GM12878 (cell line): Measurements from ENCODE around the gene PAM. TPM values are rescaled to one million over a fixed set of nuclear protein-coding genes. Genes with fewer than 3 reads are reported as not detected.

Experiments
- ATAC-seq: fragments of 200-7000 bp; cut with Tn5 transposase; 3 replicates; pipeline ENCODE4 v1.9.1; 2020; ENCODE audit warnings: mild to moderate bottlenecking, moderate library complexity
- BruUV-seq: library from RNA; stranded (reverse); fragments of 400-500 nt; replicated peaks from 2 replicates; lab custom pipeline; 2021; lab: Mats Ljungman, UMichigan
- CTCF ChIA-PET: fragments of 300-600 bp; sonication (Branson Sonifier 250); formaldehyde crosslinking; extraction: SDS; loops from one replicate; lab custom pipeline; 2021; ENCODE audit warnings: inconsistent platforms; lab: Yijun Ruan, JAX
- POLR2A ChIA-PET: fragments of 350-600 bp; formaldehyde crosslinking; extraction: SDS; loops from one replicate; lab custom pipeline; 2021; ENCODE audit warnings: inconsistent platforms; lab: Charles Lee
- RAD21 ChIA-PET: fragments of 300-600 bp; sonication (Branson Sonifier 250); formaldehyde crosslinking; loops from one replicate; lab custom pipeline; 2023; ENCODE audit warnings: antibody characterized with exemption; ENCODE audit not compliant: unreplicated experiment; lab: Charles Lee
- SMC1A ChIA-PET: fragments of 300-600 bp; sonication (Branson Sonifier 250); formaldehyde crosslinking; loops from one replicate; lab custom pipeline; 2023; ENCODE audit not compliant: unreplicated experiment, uncharacterized antibody; lab: Charles Lee
- DNase-seq: peaks from one replicate; pipeline ENCODE4 v3.0.0-alpha.2; 2011; ENCODE audit warnings: low read depth, low spot score
- FAIRE-seq: peaks from 3 replicates; lab custom pipeline; 2011; peaks lifted over from hg19 to GRCh38; lab: Jason Lieb, UNC
- H2AFZ ChIP-seq: 2 replicates; pipeline ENCODE4 v1.6.0; 2011; ENCODE audit warnings: low read depth, low read length, control low read depth; ENCODE audit not compliant: control insufficient read depth
- H3K27ac ChIP-seq: 2 replicates; pipeline ENCODE4 v1.5.1; 2011; ENCODE audit warnings: control low read depth; ENCODE audit not compliant: control insufficient read depth, insufficient read depth
- H3K27me3 ChIP-seq, 2 experiments: replicated peaks in 1 of 2; 2 replicates each; pipeline versions ENCODE4 v1.6.0 to v1.6.1; 2011; ENCODE audit warnings: low read length in 1 of 2; ENCODE audit not compliant: control insufficient read depth in 2 of 2, insufficient read depth in 2 of 2
- H3K36me3 ChIP-seq, 2 experiments: 2 replicates each; pipeline ENCODE4 v1.5.1; 2011; ENCODE audit warnings: low read length in 1 of 2; ENCODE audit not compliant: control insufficient read depth in 2 of 2, insufficient read depth in 2 of 2
- H3K4me1 ChIP-seq: 2 replicates; pipeline ENCODE4 v1.6.1; 2011; ENCODE audit warnings: mild to moderate bottlenecking, low read length, moderate library complexity, mixed read lengths; ENCODE audit not compliant: control insufficient read depth, insufficient read depth
- H3K4me2 ChIP-seq: 2 replicates; pipeline ENCODE4 v1.6.0; 2011; ENCODE audit warnings: control low read depth; ENCODE audit not compliant: control insufficient read depth, insufficient read depth
- H3K4me3 ChIP-seq: fragments of 200-600 bp; sonication (generic); 2 replicates; pipeline ENCODE4 v1.5.1; 2016
- H3K79me2 ChIP-seq: 2 replicates; pipeline ENCODE4 v1.6.0; 2011; ENCODE audit warnings: low read length; ENCODE audit not compliant: control insufficient read depth, insufficient read depth
- H3K9ac ChIP-seq: 2 replicates; pipeline ENCODE4 v1.8.0; 2011; ENCODE audit warnings: low read length, control low read depth, mixed read lengths; ENCODE audit not compliant: control insufficient read depth, insufficient read depth
- H3K9me3 ChIP-seq: replicated peaks from 3 replicates; pipeline ENCODE4 v1.5.1; 2011; ENCODE audit warnings: mild to moderate bottlenecking, low read length; ENCODE audit not compliant: control insufficient read depth, insufficient read depth
- H4K20me1 ChIP-seq: 2 replicates; pipeline ENCODE4 v1.6.0; 2011; ENCODE audit not compliant: control insufficient read depth, insufficient read depth
- BRCA1 ChIP-seq: IDR thresholded peaks from 2 replicates; pipeline ENCODE4 v1.6.1; 2011; ENCODE audit warnings: low read depth, low read length, improper control_type of control experiment
- CHD2 ChIP-seq: IDR thresholded peaks from 2 replicates; pipeline ENCODE4 v1.6.1; 2011; ENCODE audit warnings: low read depth, low read length, improper control_type of control experiment, borderline replicate concordance
- EZH2 ChIP-seq: IDR thresholded peaks from 2 replicates; pipeline ENCODE4 v1.6.1; 2012; ENCODE audit warnings: low read depth, mild to moderate bottlenecking, control low read depth, inconsistent platforms, low read length, borderline replicate concordance; ENCODE audit not compliant: control insufficient read depth
- FOS ChIP-seq: IDR thresholded peaks from 3 replicates; pipeline ENCODE4 v1.6.1; 2011; ENCODE audit warnings: borderline replicate concordance; ENCODE audit not compliant: insufficient read length; ENCODE audit errors: extremely low read depth
- MAX ChIP-seq: IDR thresholded peaks from 2 replicates; pipeline ENCODE4 v1.6.1; 2012; ENCODE audit warnings: low read depth, low read length, improper control_type of control experiment
- MEF2B ChIP-seq: fragments of 450-650 bp; IDR thresholded peaks from 2 replicates; pipeline ENCODE4 v1.6.1; 2018; ENCODE audit warnings: mild to moderate bottlenecking, moderate library complexity; ENCODE audit not compliant: partially characterized antibody, poor library complexity, severe bottlenecking
- MTA3 ChIP-seq: IDR thresholded peaks from 2 replicates; pipeline ENCODE4 v1.6.1; 2012; ENCODE audit warnings: low read length, inconsistent platforms, borderline replicate concordance
- NR2C2 ChIP-seq: IDR thresholded peaks from 2 replicates; pipeline ENCODE4 v1.6.1; 2011; ENCODE audit warnings: borderline replicate concordance, low read depth; ENCODE audit not compliant: control insufficient read depth, insufficient read length
- RB1 ChIP-seq: fragments of 450-650 bp; formaldehyde crosslinking; IDR thresholded peaks from 2 replicates; pipeline ENCODE4 v1.6.1; 2017; ENCODE audit warnings: mild to moderate bottlenecking, borderline replicate concordance
- SIX5 ChIP-seq: IDR thresholded peaks from 2 replicates; pipeline ENCODE4 v1.6.1; 2011; ENCODE audit warnings: mild to moderate bottlenecking, low read depth, low read length, moderate library complexity; ENCODE audit not compliant: severe bottlenecking
- USF2 ChIP-seq: IDR thresholded peaks from 2 replicates; pipeline ENCODE4 v1.6.1; 2011; ENCODE audit warnings: low read depth, low read length, improper control_type of control experiment, borderline replicate concordance
- ZNF24 ChIP-seq: fragments of 450-650 bp; IDR thresholded peaks from 2 replicates; pipeline ENCODE4 v1.6.1; 2017; ENCODE audit warnings: antibody characterized with exemption, mild to moderate bottlenecking
- WGBS: methylation state at CpG from one replicate; pipeline ENCODE4 v1.1.6; 2016; ENCODE audit warnings: low lambda C conversion rate; ENCODE audit not compliant: insufficient replicate concordance, insufficient coverage; ENCODE audit errors: missing lambda C conversion rate; 5-methylcytosine and 5-hydroxymethylcytosine counted together
- in situ Hi-C: fragments of 300-500 bp; cut with MboI; formaldehyde crosslinking; loops from 9 replicates; pipeline ENCODE4 v1.14.3; 2018; ENCODE audit warnings: mixed read lengths
- intact Hi-C: fragments of 100-400 bp; cut with micrococcal nuclease; formaldehyde crosslinking; loops from one replicate; pipeline ENCODE4 v1.14.2; 2022; ENCODE audit not compliant: unreplicated experiment
- polyA plus RNA-seq, 11 experiments: library from polyadenylated mRNA; depleted of rRNA in 4 of 11; unstranded in 6 of 11; stranded (reverse) in 5 of 11; fragments of >200 nt; fragmentation: Nextera tagmentation in 4 of 11; fragmentation: Illumina TruSeq in 1 of 11; extraction: Ambion mirVana in 4 of 11; extraction: Trizol in 1 of 11; gene quantifications; 1 replicate in 1 of 11; 2 replicates in 10 of 11; pipeline versions ENCODE4 v1.2.1 to v1.2.3, GENCODE V29; 2011 to 2016; ENCODE audit warnings: inconsistent platforms in 2 of 11, missing spikeins in 2 of 11, low read depth in 1 of 11
- total RNA-seq, 4 experiments: library from RNA; depleted of rRNA in 3 of 4; stranded (reverse); fragments of >200 nt in 3 of 4; fragmentation: Illumina TruSeq in 1 of 4; extraction: Trizol in 1 of 4; gene quantifications; 2 replicates each; pipeline versions ENCODE4 v1.2.1 to v1.2.3, GENCODE V29; 2013 to 2021

Gene PAM
- total and polyA plus RNA-seq, 10 of the 15 experiments (the other 5 are each of a cell fraction or from before 2014, with no cell fraction given): 5.5 to 72.5 (median 15.4) TPM

- TF ChIP-seq USF2 (no peak), FOS (no peak), MEF2B (no peak), RB1 (no peak), NR2C2 (no peak)
Measured at GRCh38 chr5:102737805-102738469, 17.2 kb upstream of the PAM start (continued).

DNA sequence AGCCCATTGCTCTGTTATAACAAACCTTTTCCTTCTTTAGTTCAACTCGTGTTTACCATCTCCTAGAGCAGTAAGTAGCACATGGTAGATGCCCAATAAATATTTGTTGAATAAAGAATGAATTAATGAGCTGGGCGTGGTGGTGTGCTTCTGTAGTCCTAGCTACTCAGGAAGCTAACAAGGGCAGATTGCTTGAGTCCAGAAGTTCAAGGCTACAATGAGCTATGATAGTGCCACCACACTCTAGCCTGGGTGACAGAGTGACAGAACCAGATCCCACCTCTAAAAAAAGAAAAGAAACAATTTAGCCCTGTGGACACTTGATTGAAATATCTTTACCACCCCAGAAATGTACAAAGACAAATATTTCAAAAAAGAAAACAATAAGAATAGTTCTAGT is 14.6 kb upstream of the PAM start:
- ChIA-PET CTCF (interaction anchor here (1.7 to 1.9 kb wide), 2 partner anchors 41 to 59 kb away, joined by 4 to 7 read pairs; no protein-coding TSS in a partner anchor), RAD21 (no interaction called here), SMC1A (no interaction called here), POLR2A (no interaction called here)
- 18% methylated on average over 2 of the region's 2 CpGs for WGBS
- H3K27me3 ChIP-seq: no peaks in the 10 kb centered on the region
- BruUV-seq: no TSS peak
- H3K79me2 ChIP-seq: no peaks in the 10 kb centered on the region
- H3K4me3 ChIP-seq: no peak overlapping the region
- H3K27ac ChIP-seq: no peak overlapping the region
- in situ Hi-C loops (no loop called here), intact Hi-C loops (no loop called here)
- no peak for ATAC-seq
- no peaks in the 10 kb centered on the region for H3K36me3 ChIP-seq
- TF ChIP-seq EZH2: no peak
- no peak for TF ChIP-seq CHD2
- no peak for TF ChIP-seq MAX
- TF ChIP-seq ZNF24: no peak
- TF ChIP-seq SIX5: no peak
- TF ChIP-seq BRCA1: no peak
- no peak for TF ChIP-seq MTA3
- H4K20me1 ChIP-seq: no peaks in the 10 kb centered on the region
- H3K9me3 ChIP-seq: no peaks in the 10 kb centered on the region
- no peak for FAIRE-seq
- H3K4me1 ChIP-seq: no peaks in the 10 kb centered on the region
- no peak overlapping the region for H3K9ac ChIP-seq
- no peak for DNase-seq
- H3K4me2 ChIP-seq: no peak overlapping the region
- no peak overlapping the region for H2AFZ ChIP-seq
